Esophagus muscularis mucosa (tissue), 4 donors: ENCODE results near the gene PIK3R6. TPM values are rescaled to one million over a fixed set of nuclear protein-coding genes. Genes with fewer than 3 reads are reported as not detected.

ENCODE experiments used
- DNase-seq: peaks from one replicate; pipeline ENCODE4 v3.0.0-alpha.2; 2017; ENCODE audit errors: extremely low spot score
- H3K27ac ChIP-seq, 4 donors: fragments of 200-600 bp; sonication (generic); replicated peaks in 1 of 4; 1 replicate in 3 of 4; 2 replicates in 1 of 4; pipeline ENCODE4 v1.5.1; 2016 to 2019; ENCODE audit warnings: mild to moderate bottlenecking in 1 of 4
- H3K27me3 ChIP-seq, 4 donors: fragments of 200-600 bp; sonication (generic); one replicate each; pipeline versions ENCODE4 v1.5.1 to v1.6.0; 2016 to 2019
- H3K36me3 ChIP-seq, 4 donors: fragments of 200-600 bp; sonication (generic); one replicate each; pipeline ENCODE4 v1.5.1; 2016 to 2019
- H3K4me1 ChIP-seq, 4 donors: fragments of 200-600 bp; sonication (generic); one replicate each; pipeline ENCODE4 v1.5.1; 2016 to 2019
- H3K4me3 ChIP-seq, 4 donors: fragments of 200-600 bp; sonication (generic); 1 replicate in 2 of 4; 2 replicates in 2 of 4; pipeline ENCODE4 v1.5.1; 2016 to 2019; ENCODE audit warnings: mild to moderate bottlenecking in 4 of 4, moderate library complexity in 1 of 4
- H3K9me3 ChIP-seq, 4 donors: fragments of 200-600 bp; sonication (generic); 1 replicate in 3 of 4; 2 replicates in 1 of 4; pipeline ENCODE4 v1.5.1; 2016 to 2019
- CTCF ChIP-seq, 3 experiments: fragments of 200-600 bp in 2 of 3; fragments of 450-650 bp in 1 of 3; sonication (generic) in 2 of 3; IDR thresholded peaks; one replicate each; pipeline ENCODE4 v1.5.1; 2017 to 2019; ENCODE audit warnings: antibody characterized with exemption in 3 of 3, mild to moderate bottlenecking in 2 of 3, moderate library complexity in 1 of 3
- EP300 ChIP-seq: sonication (generic); formaldehyde crosslinking; IDR thresholded peaks from one replicate; pipeline ENCODE4 v1.6.1; 2017; ENCODE audit warnings: antibody characterized with exemption
- POLR2A ChIP-seq: fragments of 450-650 bp; IDR thresholded peaks from one replicate; pipeline ENCODE4 v1.6.1; 2017; ENCODE audit warnings: antibody characterized with exemption, moderate library complexity, mild to moderate bottlenecking, low read depth
- POLR2AphosphoS5 ChIP-seq, 2 donors: sonication (generic); formaldehyde crosslinking; IDR thresholded peaks; one replicate each; pipeline ENCODE4 v1.6.1; 2017; ENCODE audit warnings: antibody characterized with exemption in 2 of 2
- WGBS: methylation state at CpG from one replicate; pipeline ENCODE4 v1.1.5; 2018; 5-methylcytosine and 5-hydroxymethylcytosine counted together
- intact Hi-C: fragments of 100-400 bp; cut with DNase I; formaldehyde crosslinking; loops from one replicate; pipeline ENCODE4 v1.15.1; 2023
- total RNA-seq, 4 donors: library from RNA; depleted of rRNA; stranded (reverse); fragments of >200 nt; gene quantifications; one replicate each; pipeline versions ENCODE4 v1.1.0 to v1.2.1, GENCODE V29; 2016

The PIK3R6 gene
- total RNA-seq, 4 donors from 2014 or later: 0.52 to 3.3 (median 1.8) TPM

DNA sequence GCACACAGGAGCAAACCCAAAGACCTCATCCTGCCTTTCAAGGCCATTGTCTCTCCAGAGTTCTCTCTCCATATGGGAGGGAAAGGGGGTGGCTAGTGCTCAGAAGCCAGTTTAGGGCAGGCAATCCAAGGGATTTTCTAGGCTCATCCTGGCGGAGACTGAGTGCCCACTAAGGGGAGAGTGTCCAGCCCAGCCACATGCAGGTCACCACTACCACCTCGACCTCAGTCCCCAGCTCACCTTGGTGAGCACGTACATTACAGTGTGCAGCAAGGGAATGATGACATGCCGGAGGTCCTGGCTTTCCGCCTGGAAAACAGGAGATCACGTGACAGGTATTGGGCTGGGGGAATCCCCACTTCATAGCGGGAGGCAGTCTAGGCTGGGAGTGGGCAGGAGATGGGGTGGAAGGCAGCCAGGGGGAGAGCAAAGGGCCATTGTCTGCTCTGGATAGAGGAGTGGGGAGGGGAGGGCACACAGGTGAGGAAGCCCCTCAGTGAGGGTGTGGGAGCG, 29.9 kb downstream of the PIK3R6 start:
- no peak for TF ChIP-seq CTCF (IDR thresholded peaks at IDR 0.05)
- no peak for TF ChIP-seq EP300
- TF ChIP-seq POLR2AphosphoS5 (IDR thresholded peaks at IDR 0.05): no peak
- TF ChIP-seq POLR2A: no peak
- no peaks in the 10 kb centered on the region for H3K4me1 ChIP-seq
- no peaks in the 10 kb centered on the region for H3K9me3 ChIP-seq
- H3K27ac ChIP-seq: no peak overlapping the region
- intact Hi-C loops: no loop called here
- no peak overlapping the region for H3K4me3 ChIP-seq
- 56% methylated on average over 8 of the region's 8 CpGs for WGBS
- DNase-seq: peak; percentile 64
- peaks cover 0 to 3% (median 0%) of the 10 kb centered on the region in 4 donors for H3K36me3 ChIP-seq
- H3K27me3 ChIP-seq: peaks cover 0 to 55% (median 3%) of the 10 kb centered on the region in 4 donors

DNA sequence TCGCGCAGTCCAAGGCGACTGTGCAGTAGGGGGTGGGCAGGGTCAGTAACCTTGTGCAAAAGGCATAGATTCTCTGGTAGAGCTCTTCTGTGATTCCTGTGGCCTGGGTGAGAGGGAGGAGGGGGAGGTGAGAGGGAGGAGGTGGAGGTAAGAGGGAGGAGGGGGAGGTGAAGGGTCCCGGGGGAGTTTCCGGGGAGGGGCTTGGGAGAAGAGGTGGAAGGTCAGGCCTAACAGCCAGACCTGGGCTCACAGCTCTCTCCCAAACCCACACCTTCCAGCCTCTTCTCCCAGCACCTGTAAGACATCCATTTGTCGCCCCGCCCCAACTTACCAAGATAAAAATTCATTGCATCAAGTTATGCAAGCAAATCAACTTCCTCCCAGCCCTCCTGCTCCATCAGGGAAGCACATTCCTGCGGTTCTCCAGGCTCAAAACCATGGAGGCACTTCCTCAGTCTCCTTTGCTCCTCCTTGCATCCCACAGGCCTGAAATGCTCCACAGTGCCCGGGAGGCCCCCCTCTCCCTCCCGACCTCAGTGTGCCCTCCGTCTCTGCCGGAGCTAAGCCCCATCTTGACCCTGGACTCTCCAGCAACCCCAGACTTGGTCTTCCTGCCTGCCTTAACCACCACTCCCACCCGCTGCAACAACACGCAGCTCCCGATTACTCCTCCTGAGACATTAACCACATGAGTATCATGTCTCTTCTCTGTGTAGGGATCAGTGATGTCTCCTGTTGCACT, 30.5 kb downstream of the PIK3R6 start:
- H3K4me3 ChIP-seq: no peak overlapping the region
- peaks cover 0 to 3% (median 0%) of the 10 kb centered on the region in 4 donors for H3K36me3 ChIP-seq
- no peak for TF ChIP-seq POLR2AphosphoS5 (IDR thresholded peaks at IDR 0.05)
- no peak for TF ChIP-seq EP300
- TF ChIP-seq POLR2A: no peak
- no peak for TF ChIP-seq CTCF (IDR thresholded peaks at IDR 0.05)
- WGBS: 81% methylated on average over 15 of the region's 15 CpGs
- peak; percentile 81 for DNase-seq
- no peaks in the 10 kb centered on the region for H3K4me1 ChIP-seq
- intact Hi-C loops: no loop called here
- no peak overlapping the region for H3K27ac ChIP-seq
- H3K9me3 ChIP-seq: no peaks in the 10 kb centered on the region
- H3K27me3 ChIP-seq: peaks cover 0 to 59% (median 3%) of the 10 kb centered on the region in 4 donors

- DNase-seq: peak; percentile 74
- Histone ChIP-seq H3K4me3 (no peak overlapping the region), H3K27me3 (peaks cover 0 to 59% (median 3%) of the 10 kb centered on the region in 4 donors), H3K27ac (no peak overlapping the region), H3K9me3 (no peaks in the 10 kb centered on the region), H3K4me1 (no peaks in the 10 kb centered on the region), H3K36me3 (peaks cover 0 to 3% (median 0%) of the 10 kb centered on the region in 4 donors)
- intact Hi-C loops: no loop called here
- TF ChIP-seq EP300: no peak
- no peak for TF ChIP-seq POLR2AphosphoS5 (IDR thresholded peaks at IDR 0.05)
- TF ChIP-seq CTCF (IDR thresholded peaks at IDR 0.05): no peak
- no peak for TF ChIP-seq POLR2A
- 86% methylated on average over 3 of the region's 6 CpGs for WGBS
Measured at GRCh38 chr17:8835631-8836364, 31.7 kb downstream of the PIK3R6 start.

GRCh38 chr17:8835106-8835505, 32.4 kb downstream of the PIK3R6 start:
- intact Hi-C loops: no loop called here
- TF ChIP-seq POLR2AphosphoS5 (IDR thresholded peaks at IDR 0.05) (no peak), CTCF (IDR thresholded peaks at IDR 0.05) (no peak), EP300 (no peak), POLR2A (no peak)
- Histone ChIP-seq H3K36me3 (peaks cover 0 to 3% (median 0%) of the 10 kb centered on the region in 4 donors), H3K27ac (no peak overlapping the region), H3K4me3 (no peak overlapping the region), H3K4me1 (no peaks in the 10 kb centered on the region), H3K9me3 (no peaks in the 10 kb centered on the region), H3K27me3 (peaks cover 0 to 66% (median 3%) of the 10 kb centered on the region in 4 donors)
- peak; percentile 8 for DNase-seq
- WGBS: 89% methylated on average over 14 of the region's 14 CpGs
